Activated CD4-positive, alpha-beta memory T cell treated with anti-CD3 and anti-CD28 coated beads for 36 hours (primary cell): Measurements from ENCODE around the gene FARS2. TPM values are rescaled to one million over a fixed set of nuclear protein-coding genes. Genes with fewer than 3 reads are reported as not detected.
"Not testable (repeated sequence)": the region's sequence is repeated elsewhere in the genome, so short reads cannot be mapped to it uniquely, and the experiment has no call there.

Experiments used
- CTCF ChIA-PET: fragments of 350-600 bp; sonication (Branson Sonifier 250); formaldehyde crosslinking; loops from one replicate; lab custom pipeline; 2021; ENCODE audit warnings: antibody characterized with exemption, inconsistent platforms; lab: Charles Lee
- POLR2A ChIA-PET: fragments of 350-600 bp; sonication (Branson Sonifier 250); formaldehyde crosslinking; loops from one replicate; lab custom pipeline; 2021; ENCODE audit warnings: antibody characterized with exemption; lab: Charles Lee
- DNase-seq: peaks from one replicate; pipeline ENCODE4 v3.0.0-alpha.2; 2020
- H3K27ac Mint-ChIP-seq: one replicate; pipeline ENCODE4 v1.8.0; 2021; ENCODE audit warnings: mixed read lengths
- H3K27me3 Mint-ChIP-seq: one replicate; pipeline ENCODE4 v1.8.0; 2021; ENCODE audit warnings: mixed read lengths
- H3K36me3 Mint-ChIP-seq: one replicate; pipeline ENCODE4 v1.8.0; 2021; ENCODE audit warnings: mixed read lengths
- H3K4me1 Mint-ChIP-seq: one replicate; pipeline ENCODE4 v1.8.0; 2021; ENCODE audit warnings: low read depth, mixed read lengths
- H3K4me3 Mint-ChIP-seq: one replicate; pipeline ENCODE4 v1.8.0; 2021; ENCODE audit warnings: mild to moderate bottlenecking, mixed read lengths
- H3K9me3 Mint-ChIP-seq: one replicate; pipeline ENCODE4 v1.8.0; 2021; ENCODE audit warnings: mixed read lengths
- intact Hi-C: fragments of 100-400 bp; cut with micrococcal nuclease; formaldehyde crosslinking; loops from one replicate; pipeline ENCODE4 v1.15.1; 2023
- total RNA-seq, 2 experiments: library from RNA; stranded (reverse); gene quantifications; one replicate each; pipeline ENCODE4 v1.2.3, GENCODE V29; 2021

FARS2 gene
- total RNA-seq, 2 experiments from 2014 or later = 22.7 to 23.7 TPM

- DNase-seq = no peak
- Mint-ChIP-seq H3K36me3 (peaks cover 1% of the 10 kb centered on the region), H3K4me3 (no peak overlapping the region), H3K27ac (no peak overlapping the region), H3K27me3 (no peaks in the 10 kb centered on the region), H3K4me1 (no peaks in the 10 kb centered on the region), H3K9me3 (no peaks in the 10 kb centered on the region)
- CTCF ChIA-PET = no interaction called here
- intact Hi-C loops = no loop called here
- POLR2A ChIA-PET = no interaction called here
Measured at GRCh38 chr6:5778317-5778857, 517.1 kb downstream of the FARS2 start.

GRCh38 chr6:5778906-5779305 is 517.6 kb downstream of the FARS2 start:
- ChIA-PET CTCF (no interaction called here), POLR2A (no interaction called here)
- Mint-ChIP-seq H3K9me3 (no peaks in the 10 kb centered on the region), H3K4me3 (no peak overlapping the region), H3K27me3 (no peaks in the 10 kb centered on the region), H3K36me3 (peaks cover under 1% of the 10 kb centered on the region), H3K27ac (no peak overlapping the region), H3K4me1 (no peaks in the 10 kb centered on the region)
- intact Hi-C loops = no loop called here
- DNase-seq = no peak

GRCh38 chr6:5781019-5781418 is 519.7 kb downstream of the FARS2 start:
- Mint-ChIP-seq H3K4me1 (no peaks in the 10 kb centered on the region), H3K9me3 (no peaks in the 10 kb centered on the region), H3K4me3 (no peak overlapping the region), H3K27me3 (no peaks in the 10 kb centered on the region), H3K27ac (no peak overlapping the region), H3K36me3 (no peaks in the 10 kb centered on the region)
- intact Hi-C loops = no loop called here
- POLR2A ChIA-PET = no interaction called here
- CTCF ChIA-PET = no interaction called here
- no peak for DNase-seq

DNA sequence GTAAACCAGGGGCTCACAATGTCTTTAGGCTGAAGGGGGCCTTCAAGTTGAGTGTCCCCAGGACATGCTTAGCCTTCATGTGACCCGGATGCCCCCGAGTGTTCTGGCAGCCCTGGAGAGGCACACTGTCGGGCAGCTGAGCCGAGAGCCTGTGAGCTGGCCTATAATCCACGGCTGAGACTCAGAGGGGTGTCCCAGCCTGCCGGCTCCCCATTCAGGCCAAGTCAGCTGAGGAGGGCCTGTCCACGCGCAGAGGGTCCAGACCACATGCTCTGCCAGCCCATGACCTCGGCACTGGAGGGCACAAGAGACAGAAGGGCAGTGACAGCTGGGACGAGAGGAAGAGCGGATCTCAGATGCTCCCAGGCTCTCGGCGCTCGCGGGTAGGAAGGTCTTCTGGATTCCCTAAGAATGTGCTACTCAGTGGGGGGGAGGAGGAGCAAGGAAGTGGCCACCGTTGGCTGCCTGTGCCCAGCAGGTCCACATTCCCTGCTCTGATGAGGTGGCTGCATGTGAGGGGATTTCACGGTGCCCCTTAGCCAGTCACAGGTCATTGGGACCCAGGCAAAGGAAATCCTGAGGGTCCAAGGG is 520.7 kb downstream of the FARS2 start:
- CTCF ChIA-PET = no interaction called here
- no peaks in the 10 kb centered on the region for H3K36me3 Mint-ChIP-seq
- no peak overlapping the region for H3K4me3 Mint-ChIP-seq

DNA sequence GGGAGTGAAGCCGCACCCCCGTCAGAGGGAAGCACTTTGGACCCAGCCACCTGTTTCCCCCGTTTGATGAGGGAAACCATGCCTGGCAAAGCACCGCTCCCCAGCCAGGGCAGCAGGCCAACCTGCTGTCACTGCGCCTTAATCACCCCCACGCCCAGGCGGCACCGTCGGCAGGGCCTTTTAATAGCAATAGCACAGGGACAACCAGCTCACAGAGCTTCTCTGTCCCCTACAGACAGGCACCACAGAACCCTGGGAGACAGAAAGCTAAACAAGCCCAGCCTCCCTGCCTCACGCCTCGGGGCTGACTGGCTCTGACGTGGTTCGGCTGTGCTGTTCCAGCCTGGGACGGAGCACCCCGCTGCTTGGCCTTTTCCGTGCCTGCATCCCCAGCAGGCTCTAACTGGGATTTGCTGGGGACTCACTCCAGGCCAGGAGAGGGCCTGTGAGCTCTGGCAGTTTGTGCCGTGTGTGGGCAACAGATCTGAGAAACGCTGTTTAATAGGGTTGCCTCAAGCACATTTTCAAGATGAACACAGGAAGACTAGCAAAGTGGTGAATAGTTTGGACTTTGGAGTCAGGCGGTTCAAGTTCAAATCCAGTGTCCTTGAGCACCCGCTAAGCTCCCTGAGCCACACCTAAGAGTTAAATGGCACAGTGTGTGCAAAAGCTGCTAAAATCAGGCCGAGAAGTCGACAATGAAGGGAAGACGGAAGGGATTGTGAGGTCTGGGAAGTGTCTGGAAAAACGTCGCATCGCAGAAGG is 521.7 kb downstream of the FARS2 start:
- Mint-ChIP-seq H3K9me3 (no peaks in the 10 kb centered on the region), H3K4me3 (no peak overlapping the region), H3K36me3 (no peaks in the 10 kb centered on the region), H3K4me1 (peaks cover 2% of the 10 kb centered on the region), H3K27me3 (no peaks in the 10 kb centered on the region), H3K27ac (no peak overlapping the region)
- ChIA-PET CTCF (no interaction called here), POLR2A (no interaction called here)
- intact Hi-C loops = no loop called here
- DNase-seq = no peak

More for the DNA sequence above, 520.7 kb downstream of the FARS2 start:
- H3K27me3 Mint-ChIP-seq = no peaks in the 10 kb centered on the region
- H3K4me1 Mint-ChIP-seq = peaks cover 2% of the 10 kb centered on the region
- H3K9me3 Mint-ChIP-seq = no peaks in the 10 kb centered on the region
- POLR2A ChIA-PET = no interaction called here
- H3K27ac Mint-ChIP-seq = no peak overlapping the region
- intact Hi-C loops = no loop called here
- no peak for DNase-seq

GRCh38 chr6:5783584-5784089 is 522.3 kb downstream of the FARS2 start:
- no peak for DNase-seq
- POLR2A ChIA-PET = no interaction called here
- no peaks in the 10 kb centered on the region for H3K36me3 Mint-ChIP-seq

DNA sequence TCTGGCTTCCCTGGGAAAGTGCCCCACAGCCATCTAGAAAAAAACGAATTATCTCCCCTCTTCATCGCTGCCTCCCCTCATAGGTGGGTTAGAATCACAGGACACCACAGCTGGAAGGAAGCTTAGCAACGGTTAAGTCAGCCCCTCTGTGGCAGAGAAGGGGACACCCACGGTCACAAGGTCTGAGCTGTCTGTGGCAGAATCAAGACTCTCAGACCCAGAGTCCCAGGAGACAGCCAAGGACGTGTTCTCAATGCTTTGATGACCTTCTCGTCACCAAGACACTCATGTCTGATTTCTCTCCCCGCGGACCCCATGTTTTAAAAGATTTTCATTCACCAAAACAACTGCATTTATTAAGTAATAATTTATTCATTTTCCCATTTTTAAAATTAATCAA is 523.9 kb downstream of the FARS2 start:
- no peaks in the 10 kb centered on the region for H3K27me3 Mint-ChIP-seq
- no peak overlapping the region for H3K27ac Mint-ChIP-seq
- ChIA-PET CTCF (no interaction called here), POLR2A (no interaction called here)
- H3K9me3 Mint-ChIP-seq = no peaks in the 10 kb centered on the region
- H3K4me1 Mint-ChIP-seq = peaks cover 2% of the 10 kb centered on the region
- H3K4me3 Mint-ChIP-seq = no peak overlapping the region
- DNase-seq = no peak
- peaks cover 2% of the 10 kb centered on the region for H3K36me3 Mint-ChIP-seq
- intact Hi-C loops = no loop called here

More at GRCh38 chr6:5783584-5784089, 522.3 kb downstream of the FARS2 start:
- CTCF ChIA-PET = no interaction called here
- Mint-ChIP-seq H3K4me1 (peaks cover 2% of the 10 kb centered on the region), H3K9me3 (no peaks in the 10 kb centered on the region), H3K4me3 (no peak overlapping the region), H3K27me3 (no peaks in the 10 kb centered on the region), H3K27ac (no peak overlapping the region)
- intact Hi-C loops = no loop called here

GRCh38 chr6:5786321-5786968 is 525.1 kb downstream of the FARS2 start:
- H3K27ac Mint-ChIP-seq = no peak overlapping the region
- H3K27me3 Mint-ChIP-seq = no peaks in the 10 kb centered on the region

GRCh38 chr6:5786969-5787720 is 525.8 kb downstream of the FARS2 start:
- H3K27me3 Mint-ChIP-seq = no peaks in the 10 kb centered on the region
- H3K9me3 Mint-ChIP-seq = no peaks in the 10 kb centered on the region
- no peak overlapping the region for H3K27ac Mint-ChIP-seq
- POLR2A ChIA-PET = no interaction called here
- no peak for DNase-seq
- intact Hi-C loops = no loop called here
- peaks cover 2% of the 10 kb centered on the region for H3K36me3 Mint-ChIP-seq
- no peak overlapping the region for H3K4me3 Mint-ChIP-seq
- CTCF ChIA-PET = interaction anchor here (0.7 kb wide), 1 partner anchor 386 kb away, joined by 3 read pairs; no protein-coding TSS in a partner anchor
- peaks cover 2% of the 10 kb centered on the region for H3K4me1 Mint-ChIP-seq

More at GRCh38 chr6:5786321-5786968, 525.1 kb downstream of the FARS2 start:
- ChIA-PET CTCF (no interaction called here), POLR2A (no interaction called here)
- peaks cover 2% of the 10 kb centered on the region for H3K36me3 Mint-ChIP-seq
- intact Hi-C loops = no loop called here
- H3K4me3 Mint-ChIP-seq = no peak overlapping the region
- no peak for DNase-seq
- H3K4me1 Mint-ChIP-seq = peaks cover 2% of the 10 kb centered on the region
- H3K9me3 Mint-ChIP-seq = no peaks in the 10 kb centered on the region

DNA sequence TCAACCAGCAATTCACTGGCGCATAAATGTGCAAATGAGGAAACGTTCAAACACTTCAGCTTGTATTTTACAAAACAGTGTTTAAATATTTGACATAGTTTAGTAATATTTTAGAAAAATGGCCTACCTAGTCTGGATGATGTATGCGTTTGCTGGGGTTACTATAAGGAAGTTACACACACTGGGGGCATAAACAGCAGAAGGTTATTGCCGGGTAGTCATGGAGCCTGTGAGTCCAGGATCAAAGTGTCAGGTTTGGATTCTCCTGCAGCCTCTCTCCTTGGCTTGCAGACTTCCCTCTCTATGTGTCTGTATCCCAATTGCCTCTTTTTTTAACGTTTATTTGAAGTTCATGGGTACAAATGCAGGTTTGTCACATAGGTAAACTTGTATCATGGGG is 528.1 kb downstream of the FARS2 start:
- POLR2A ChIA-PET, H3K4me1 Mint-ChIP-seq, H3K27ac Mint-ChIP-seq, H3K36me3 Mint-ChIP-seq, DNase-seq, intact Hi-C loops, CTCF ChIA-PET, H3K4me3 Mint-ChIP-seq, H3K27me3 Mint-ChIP-seq, H3K9me3 Mint-ChIP-seq: not testable (repeated sequence)

DNA sequence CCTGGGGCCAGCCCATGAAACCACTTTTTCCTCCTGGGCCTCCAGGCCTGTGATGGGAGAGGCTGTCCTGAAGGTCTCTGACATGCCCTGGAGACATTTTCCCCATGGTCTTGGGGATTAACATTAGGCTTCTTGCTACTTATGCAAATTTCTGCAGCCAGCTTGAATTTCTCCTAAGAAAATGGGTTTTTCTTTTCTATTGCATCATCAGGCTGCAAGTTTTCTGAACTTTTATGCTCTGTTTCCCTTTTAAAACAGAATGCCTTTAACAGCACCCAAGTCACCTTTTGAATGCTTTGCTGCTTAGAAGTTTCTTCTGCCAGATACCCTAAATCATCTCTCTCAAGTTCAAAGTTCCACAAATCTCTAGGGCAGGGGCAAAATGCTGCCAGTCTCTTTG is 535.2 kb downstream of the FARS2 start:
- H3K36me3 Mint-ChIP-seq, intact Hi-C loops, H3K27me3 Mint-ChIP-seq, POLR2A ChIA-PET, H3K27ac Mint-ChIP-seq, H3K4me1 Mint-ChIP-seq, DNase-seq, CTCF ChIA-PET, H3K4me3 Mint-ChIP-seq: not testable (repeated sequence)
- H3K9me3 Mint-ChIP-seq = peaks cover 16% of the 10 kb centered on the region

GRCh38 chr6:5806406-5806805 is 545.1 kb downstream of the FARS2 start:
- H3K27ac Mint-ChIP-seq, H3K27me3 Mint-ChIP-seq, CTCF ChIA-PET, H3K4me1 Mint-ChIP-seq, H3K36me3 Mint-ChIP-seq, POLR2A ChIA-PET, intact Hi-C loops, H3K4me3 Mint-ChIP-seq, DNase-seq: not testable (repeated sequence)
- peaks cover 15% of the 10 kb centered on the region for H3K9me3 Mint-ChIP-seq
